NCI-H460 (cell line): ENCODE results near the gene COL4A3. TPM values are rescaled to one million over a fixed set of nuclear protein-coding genes. Genes with fewer than 3 reads are reported as not detected.
"Not testable (repeated sequence)": the region's sequence is repeated elsewhere in the genome, so short reads cannot be mapped to it uniquely, and the experiment has no call there.

Experiments used
- DNase-seq: peaks from one replicate; pipeline ENCODE4 v3.0.0-alpha.2; 2016; ENCODE audit warnings: low read depth; ENCODE audit errors: extremely low read depth
- total RNA-seq: library from RNA; depleted of rRNA; stranded (reverse); fragments of >200 nt; shearing (Covaris generic); gene quantifications from 2 replicates; pipeline ENCODE4 v1.2.3, GENCODE V29; 2014

Gene COL4A3
- total RNA-seq, 1 experiment from 2014 or later, result 5.5 TPM

- DNase-seq, result no peak
Observed at GRCh38 chr2:227205701-227206100, 41.3 kb downstream of the COL4A3 start.

GRCh38 chr2:227206406-227206805 lies 42.0 kb downstream of the COL4A3 start:
- no peak for DNase-seq

- DNase-seq, result no peak
Observed at GRCh38 chr2:227207573-227207972, 43.1 kb downstream of the COL4A3 start.

GRCh38 chr2:227214622-227215041 lies 50.2 kb downstream of the COL4A3 start:
- DNase-seq, result no peak

GRCh38 chr2:227219312-227220105 lies 55.1 kb downstream of the COL4A3 start:
- DNase-seq, result no peak

GRCh38 chr2:227221120-227221519 lies 56.7 kb downstream of the COL4A3 start:
- DNase-seq, result no peak

- DNase-seq, result no peak
Observed at GRCh38 chr2:227222292-227222691, 57.9 kb downstream of the COL4A3 start.

- DNase-seq, result not testable (repeated sequence)
Observed at GRCh38 chr2:227225641-227226040, 61.2 kb downstream of the COL4A3 start.

- peak; percentile 38 for DNase-seq
Observed at GRCh38 chr2:227228061-227228667, 63.7 kb downstream of the COL4A3 start.

GRCh38 chr2:227230151-227230550 lies 65.7 kb downstream of the COL4A3 start:
- no peak for DNase-seq

GRCh38 chr2:227234429-227234828 lies 70.0 kb downstream of the COL4A3 start:
- no peak for DNase-seq

- no peak for DNase-seq
Observed at GRCh38 chr2:227237786-227238185, 73.4 kb downstream of the COL4A3 start.

GRCh38 chr2:227238238-227239237 lies 74.1 kb downstream of the COL4A3 start:
- DNase-seq, result peak; percentile 65

- DNase-seq, result no peak
Observed at GRCh38 chr2:227241005-227241404, 76.6 kb downstream of the COL4A3 start.

GRCh38 chr2:227248876-227249275 lies 84.5 kb downstream of the COL4A3 start:
- no peak for DNase-seq

- DNase-seq, result no peak
Observed at GRCh38 chr2:227252831-227253230, 88.4 kb downstream of the COL4A3 start.

GRCh38 chr2:227256605-227257004 lies 92.2 kb downstream of the COL4A3 start:
- no peak for DNase-seq

- no peak for DNase-seq
Observed at GRCh38 chr2:227257820-227258219, 93.4 kb downstream of the COL4A3 start.

- DNase-seq, result no peak
Observed at GRCh38 chr2:227260041-227260440, 95.6 kb downstream of the COL4A3 start.

- peak; percentile 31 for DNase-seq
Observed at GRCh38 chr2:227267410-227268115, 103.1 kb downstream of the COL4A3 start.
